DND-41 (cell line): ENCODE results near the gene SUB1.

Experiments
- CTCF ChIP-seq: IDR thresholded peaks from 2 replicates; pipeline ENCODE4 v1.5.1; 2012; ENCODE audit warnings: borderline replicate concordance, low read length, moderate library complexity, mild to moderate bottlenecking; ENCODE audit not compliant: poor library complexity, severe bottlenecking; ENCODE audit errors: extremely low read depth
- EZH2 ChIP-seq: IDR thresholded peaks from 3 replicates; pipeline ENCODE4 v1.6.1; 2012; ENCODE audit warnings: borderline replicate concordance, low read depth, mild to moderate bottlenecking, moderate library complexity, low read length, inconsistent platforms; ENCODE audit not compliant: severe bottlenecking

DNA sequence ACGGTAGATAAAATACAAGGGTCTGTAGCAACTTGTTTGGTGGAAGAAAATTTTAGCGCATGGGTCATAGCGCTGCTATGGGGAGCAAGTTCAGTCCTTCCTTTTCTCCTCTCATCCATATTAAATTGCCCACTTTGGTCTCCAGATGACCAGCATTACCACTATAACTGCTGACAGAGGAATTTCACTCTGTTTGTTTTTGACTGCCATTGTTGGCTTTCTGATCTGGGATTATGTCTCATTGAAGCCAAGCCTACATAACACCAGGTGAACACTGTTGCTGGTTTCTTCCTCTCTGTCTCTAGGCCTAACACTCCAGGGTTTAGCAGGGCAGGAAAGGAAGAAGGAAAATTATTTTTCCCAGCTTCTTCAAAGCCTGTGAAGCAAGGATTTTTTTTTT is 6.6 kb upstream of the SUB1 start:
- TF ChIP-seq CTCF, result no peak
- no peak for TF ChIP-seq EZH2
